ENCODE data around the gene KIF6. TPM values are rescaled to one million over a fixed set of nuclear protein-coding genes. Genes with fewer than 3 reads are reported as not detected.

Gene KIF6
- total RNA-seq, 4 donors from 2014 or later, result not detected

DNA sequence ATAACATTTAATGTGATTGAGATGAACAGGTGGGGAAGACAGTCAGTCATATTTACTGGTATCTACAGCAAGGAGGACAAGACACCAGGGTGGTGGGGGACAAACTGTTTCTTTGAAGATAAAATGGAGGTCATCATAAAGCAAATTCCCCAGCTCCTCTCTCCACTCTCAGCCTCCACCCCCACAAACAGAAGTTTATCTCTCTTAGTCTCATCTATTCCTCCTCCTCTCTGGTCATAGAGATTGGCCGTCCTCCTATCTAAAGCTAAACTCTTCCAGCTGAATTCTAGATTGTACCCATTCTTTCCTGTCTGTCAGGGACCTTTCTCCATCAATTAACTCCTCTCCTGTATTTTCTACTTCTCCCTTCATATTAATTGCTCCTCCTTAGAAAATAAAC lies 71.1 kb downstream of the KIF6 start:
- intact Hi-C loops (cut with DNase I; ENCODE audit: low total_unique reads), result no loop called here
- DNase-seq (no peak), ATAC-seq (no peak)
- in situ Hi-C loops (cut with MboI; ENCODE audit: low sequenced_read_pairs in 4 of 4), result no loop called here
- H3K36me3 ChIP-seq, result no peaks in the 10 kb centered on the region
- TF ChIP-seq POLR2A (IDR thresholded peaks at IDR 0.05), result no peak
- TF ChIP-seq, protein P1, sequence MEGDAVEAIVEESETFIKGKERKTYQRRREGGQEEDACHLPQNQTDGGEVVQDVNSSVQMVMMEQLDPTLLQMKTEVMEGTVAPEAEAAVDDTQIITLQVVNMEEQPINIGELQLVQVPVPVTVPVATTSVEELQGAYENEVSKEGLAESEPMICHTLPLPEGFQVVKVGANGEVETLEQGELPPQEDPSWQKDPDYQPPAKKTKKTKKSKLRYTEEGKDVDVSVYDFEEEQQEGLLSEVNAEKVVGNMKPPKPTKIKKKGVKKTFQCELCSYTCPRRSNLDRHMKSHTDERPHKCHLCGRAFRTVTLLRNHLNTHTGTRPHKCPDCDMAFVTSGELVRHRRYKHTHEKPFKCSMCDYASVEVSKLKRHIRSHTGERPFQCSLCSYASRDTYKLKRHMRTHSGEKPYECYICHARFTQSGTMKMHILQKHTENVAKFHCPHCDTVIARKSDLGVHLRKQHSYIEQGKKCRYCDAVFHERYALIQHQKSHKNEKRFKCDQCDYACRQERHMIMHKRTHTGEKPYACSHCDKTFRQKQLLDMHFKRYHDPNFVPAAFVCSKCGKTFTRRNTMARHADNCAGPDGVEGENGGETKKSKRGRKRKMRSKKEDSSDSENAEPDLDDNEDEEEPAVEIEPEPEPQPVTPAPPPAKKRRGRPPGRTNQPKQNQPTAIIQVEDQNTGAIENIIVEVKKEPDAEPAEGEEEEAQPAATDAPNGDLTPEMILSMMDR (IDR thresholded peaks at IDR 0.05 in 4 of 5, conservative IDR thresholded peaks at IDR 0.05 in 1 of 5), result no peak
- H3K27me3 ChIP-seq, result no peaks in the 10 kb centered on the region
- no peaks in the 10 kb centered on the region for H3K4me1 ChIP-seq
- H3K9me3 ChIP-seq, result no peaks in the 10 kb centered on the region
- H3K4me3 ChIP-seq, result no peak overlapping the region
- no peak overlapping the region for H3K27ac ChIP-seq

DNA sequence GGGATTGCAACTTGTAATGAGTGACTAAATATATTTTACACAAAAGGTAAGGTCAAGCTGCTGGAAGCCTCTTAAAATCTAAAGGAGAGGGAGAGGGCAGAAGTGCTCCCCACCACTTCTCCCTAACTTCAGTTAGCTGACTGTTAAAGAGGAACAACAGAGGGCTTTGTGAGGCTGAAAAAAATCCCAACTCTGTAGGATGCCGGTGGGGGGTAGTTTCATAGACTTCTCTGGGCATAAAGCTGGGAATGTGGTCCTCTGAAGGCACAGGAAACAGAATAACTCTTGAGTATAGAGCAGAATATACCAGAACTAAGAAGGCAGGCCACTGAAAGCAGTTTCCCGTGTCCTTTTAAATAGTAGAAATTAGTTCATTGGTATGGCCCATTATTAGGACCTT lies 71.6 kb downstream of the KIF6 start:
- intact Hi-C loops (cut with DNase I; ENCODE audit: low total_unique reads), result no loop called here
- TF ChIP-seq, protein P1 (IDR thresholded peaks at IDR 0.05 in 4 of 5, conservative IDR thresholded peaks at IDR 0.05 in 1 of 5), result no peak
- no peak for TF ChIP-seq POLR2A (IDR thresholded peaks at IDR 0.05)
- H3K36me3 ChIP-seq, result no peaks in the 10 kb centered on the region
- H3K27ac ChIP-seq, result no peak overlapping the region
- H3K9me3 ChIP-seq, result no peaks in the 10 kb centered on the region
- DNase-seq (no peak), ATAC-seq (no peak)
- H3K4me1 ChIP-seq, result no peaks in the 10 kb centered on the region
- H3K27me3 ChIP-seq, result no peaks in the 10 kb centered on the region
- H3K4me3 ChIP-seq, result no peak overlapping the region
- in situ Hi-C loops (cut with MboI; ENCODE audit: low sequenced_read_pairs in 4 of 4), result no loop called here

DNA sequence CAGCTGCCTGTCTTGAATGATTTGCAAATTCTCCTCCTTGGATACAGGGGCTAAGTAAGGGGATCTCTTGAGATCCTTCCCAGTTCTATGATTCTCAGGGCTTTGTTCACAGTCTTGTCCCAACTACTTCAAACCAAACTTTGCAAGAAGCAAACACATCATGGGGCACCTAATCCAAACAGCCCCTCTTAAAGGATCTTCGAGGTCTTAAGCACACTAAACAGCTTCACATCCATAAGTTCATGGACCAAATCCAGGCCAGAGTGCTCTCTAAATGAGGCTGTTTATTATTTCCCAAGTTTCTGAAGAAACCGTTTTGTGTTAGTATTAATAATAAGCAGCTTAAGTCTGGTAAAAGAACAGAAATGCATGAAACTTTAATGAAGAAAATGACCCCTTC lies 75.2 kb downstream of the KIF6 start:
- no peaks in the 10 kb centered on the region for H3K36me3 ChIP-seq
- no peak for DNase-seq
- intact Hi-C loops (cut with DNase I; ENCODE audit: low total_unique reads), result no loop called here
- ATAC-seq, result no peak
- H3K27ac ChIP-seq, result no peak overlapping the region
- no peaks in the 10 kb centered on the region for H3K27me3 ChIP-seq
- TF ChIP-seq, protein P1 (IDR thresholded peaks at IDR 0.05 in 4 of 5, conservative IDR thresholded peaks at IDR 0.05 in 1 of 5), result no peak
- no peak for TF ChIP-seq POLR2A (IDR thresholded peaks at IDR 0.05)
- in situ Hi-C loops (cut with MboI; ENCODE audit: low sequenced_read_pairs in 4 of 4), result no loop called here
- no peaks in the 10 kb centered on the region for H3K4me1 ChIP-seq
- H3K4me3 ChIP-seq, result no peak overlapping the region
- H3K9me3 ChIP-seq, result no peaks in the 10 kb centered on the region

DNA sequence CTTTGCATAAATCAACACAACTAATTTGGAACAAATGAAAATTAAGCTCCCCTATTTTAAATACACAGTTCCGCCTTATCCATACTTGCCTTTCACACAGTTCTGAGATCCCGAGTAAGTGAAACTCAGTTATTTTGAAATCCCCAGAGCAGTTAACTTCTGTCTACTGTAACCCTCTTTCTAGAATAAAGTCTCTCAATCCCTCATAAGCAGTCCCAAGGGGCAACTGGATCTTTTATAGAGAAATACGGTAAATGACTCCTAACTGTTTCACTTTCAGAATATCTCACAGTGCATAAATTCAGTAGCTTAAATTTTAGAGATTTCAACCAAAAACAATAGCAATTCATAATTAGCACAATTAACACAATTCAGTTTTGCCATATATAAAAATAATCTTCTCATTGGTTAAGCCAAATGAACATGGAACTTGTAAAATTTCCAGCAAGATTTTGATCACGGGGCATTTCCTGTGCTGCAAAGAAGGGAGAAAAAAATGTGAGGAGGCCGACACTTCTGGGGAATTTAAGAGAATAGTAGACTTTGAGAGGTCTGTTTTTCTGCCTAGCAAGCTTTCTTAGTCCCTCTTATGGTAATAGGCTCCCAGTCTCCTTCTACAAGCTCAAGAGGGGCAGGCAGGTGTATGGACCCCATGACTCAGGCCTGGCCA lies 78.3 kb downstream of the KIF6 start:
- no peaks in the 10 kb centered on the region for H3K9me3 ChIP-seq
- ATAC-seq, result no peak
- in situ Hi-C loops (cut with MboI; ENCODE audit: low sequenced_read_pairs in 4 of 4) (no loop called here), intact Hi-C loops (cut with DNase I; ENCODE audit: low total_unique reads) (no loop called here)
- DNase-seq, result no peak
- no peaks in the 10 kb centered on the region for H3K36me3 ChIP-seq
- H3K27ac ChIP-seq, result no peak overlapping the region
- H3K27me3 ChIP-seq, result no peaks in the 10 kb centered on the region
- H3K4me3 ChIP-seq, result no peak overlapping the region
- H3K4me1 ChIP-seq, result no peaks in the 10 kb centered on the region
- TF ChIP-seq POLR2A (IDR thresholded peaks at IDR 0.05), result no peak
- TF ChIP-seq, protein P1 (IDR thresholded peaks at IDR 0.05 in 4 of 5, conservative IDR thresholded peaks at IDR 0.05 in 1 of 5), result no peak

- Histone ChIP-seq H3K4me3 (no peak overlapping the region), H3K27ac (no peak overlapping the region), H3K4me1 (no peaks in the 10 kb centered on the region), H3K9me3 (no peaks in the 10 kb centered on the region), H3K27me3 (no peaks in the 10 kb centered on the region), H3K36me3 (no peaks in the 10 kb centered on the region)
- DNase-seq (no peak), ATAC-seq (no peak)
- in situ Hi-C loops (cut with MboI; ENCODE audit: low sequenced_read_pairs in 4 of 4) (no loop called here), intact Hi-C loops (cut with DNase I; ENCODE audit: low total_unique reads) (no loop called here)
- no peak for TF ChIP-seq POLR2A (IDR thresholded peaks at IDR 0.05)
These were observed 82.9 kb downstream of the KIF6 start for GRCh38 chr6:39642270-39642669.

Measured in gastrocnemius medialis (tissue), 4 donors.